SU-DHL-6 (cell line): ENCODE results near the gene NOL7.

ENCODE experiments used
- H2AFZ ChIP-seq: fragments of 200-600 bp; sonication (generic); 2 replicates; pipeline ENCODE4 v1.6.1; 2014; ENCODE audit warnings: low read depth, mild to moderate bottlenecking, moderate library complexity, mixed read lengths, antibody characterized with exemption, low read length; ENCODE audit not compliant: severe bottlenecking
- H3F3A ChIP-seq: fragments of 200-600 bp; shearing (Covaris generic); 2 replicates; pipeline ENCODE4 v1.6.0; 2016; ENCODE audit warnings: antibody characterized with exemption, mild to moderate bottlenecking; ENCODE audit not compliant: insufficient read depth
- H3K27ac ChIP-seq: fragments of 200-600 bp; sonication (generic); 2 replicates; pipeline ENCODE4 v1.5.1; 2016; ENCODE audit warnings: low read depth, mild to moderate bottlenecking, low read length, moderate library complexity, mixed read lengths
- H3K27me3 ChIP-seq: fragments of 200-600 bp; sonication (generic), shearing (Covaris generic); 2 replicates; pipeline ENCODE4 v1.6.0; 2014; ENCODE audit warnings: mild to moderate bottlenecking, low read length
- H3K36me3 ChIP-seq: fragments of 200-600 bp; sonication (generic); 2 replicates; pipeline ENCODE4 v1.6.1; 2014; ENCODE audit warnings: mild to moderate bottlenecking, low read length, mixed read lengths
- H3K4me2 ChIP-seq: fragments of 300-600, 200-600 bp; shearing (Covaris generic), sonication (generic); 2 replicates; pipeline ENCODE4 v1.6.0; 2014; ENCODE audit warnings: low read length, low read depth, mild to moderate bottlenecking; ENCODE audit not compliant: poor library complexity, severe bottlenecking
- H3K4me3 ChIP-seq: fragments of 200-600 bp; sonication (generic); 2 replicates; pipeline ENCODE4 v1.5.1; 2014; ENCODE audit warnings: antibody characterized with exemption, low read length, mild to moderate bottlenecking, mixed read lengths; ENCODE audit not compliant: insufficient read depth, poor library complexity, severe bottlenecking
- H3K79me2 ChIP-seq: fragments of 200-600 bp; sonication (generic); 2 replicates; pipeline ENCODE4 v1.6.1; 2014; ENCODE audit warnings: mild to moderate bottlenecking, low read length, moderate library complexity; ENCODE audit not compliant: insufficient read depth
- H3K9ac ChIP-seq: fragments of 200-600 bp; sonication (generic); 2 replicates; pipeline ENCODE4 v1.7.0; 2014; ENCODE audit warnings: mild to moderate bottlenecking, low read length
- H3K9me2 ChIP-seq: fragments of 200-600 bp; sonication (generic); replicated peaks from 2 replicates; pipeline ENCODE4 v1.6.1; 2014; ENCODE audit warnings: low read length; ENCODE audit not compliant: insufficient read depth
- H3K9me3 ChIP-seq: fragments of 200-600 bp; sonication (generic); 2 replicates; pipeline ENCODE4 v1.6.1; 2014; ENCODE audit warnings: low read length, mixed read lengths; ENCODE audit not compliant: insufficient read depth
- H4K20me1 ChIP-seq: fragments of 200-600 bp; sonication (generic); 2 replicates; pipeline ENCODE4 v1.6.1; 2014; ENCODE audit warnings: low read depth, mild to moderate bottlenecking, antibody characterized with exemption, low read length, moderate library complexity, mixed read lengths
- CTCF ChIP-seq: fragments of 200-600 bp; sonication (generic); IDR thresholded peaks from one replicate; pipeline ENCODE4 v1.5.1; 2017; ENCODE audit warnings: antibody characterized with exemption, mild to moderate bottlenecking, low read length, moderate library complexity; ENCODE audit not compliant: insufficient read depth, poor library complexity, severe bottlenecking
- EZH2phosphoT487 ChIP-seq: fragments of 200-600 bp; sonication (generic), shearing (Covaris generic); conservative IDR thresholded peaks from 2 replicates; pipeline ENCODE4 v1.6.1; 2018; ENCODE audit warnings: mild to moderate bottlenecking, antibody characterized with exemption, low read length, moderate library complexity, mixed read lengths

The NOL7 gene

DNA sequence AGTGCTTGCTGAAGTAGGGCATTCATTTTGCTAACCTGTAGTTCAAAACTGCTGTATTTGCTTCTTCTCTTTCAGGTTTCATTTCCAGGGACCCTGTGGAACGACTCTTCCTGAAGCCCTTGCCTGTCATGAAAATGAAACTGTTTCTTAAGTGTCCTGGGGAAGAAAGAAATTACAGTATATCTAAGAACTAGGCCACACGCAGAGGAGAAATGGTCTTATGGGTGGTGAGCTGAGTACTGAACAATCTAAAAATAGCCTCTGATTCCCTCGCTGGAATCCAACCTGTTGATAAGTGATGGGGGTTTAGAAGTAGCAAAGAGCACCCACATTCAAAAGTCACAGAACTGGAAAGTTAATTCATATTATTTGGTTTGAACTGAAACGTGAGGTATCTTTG, 3.4 kb upstream of the NOL7 start:
- Histone ChIP-seq H3K9me3 (no peaks in the 10 kb centered on the region), H4K20me1 (peaks cover 7% of the 10 kb centered on the region), H3F3A (peaks cover 26% of the 10 kb centered on the region), H3K79me2 (peaks cover 25% of the 10 kb centered on the region), H3K4me3 (no peak overlapping the region), H3K4me2 (peak overlapping the region; percentile 1), H3K27me3 (no peaks in the 10 kb centered on the region), H3K9me2 (no peaks in the 10 kb centered on the region), H2AFZ (no peak overlapping the region), H3K9ac (0 out of 2 replicates have a peak overlapping the region, but pooled peaks have one; percentile 1), H3K36me3 (peaks cover 5% of the 10 kb centered on the region; the same call in 1 of the 2 replicates), H3K27ac (no peak overlapping the region)
- TF ChIP-seq EZH2phosphoT487, result no peak
- no peak for TF ChIP-seq CTCF

DNA sequence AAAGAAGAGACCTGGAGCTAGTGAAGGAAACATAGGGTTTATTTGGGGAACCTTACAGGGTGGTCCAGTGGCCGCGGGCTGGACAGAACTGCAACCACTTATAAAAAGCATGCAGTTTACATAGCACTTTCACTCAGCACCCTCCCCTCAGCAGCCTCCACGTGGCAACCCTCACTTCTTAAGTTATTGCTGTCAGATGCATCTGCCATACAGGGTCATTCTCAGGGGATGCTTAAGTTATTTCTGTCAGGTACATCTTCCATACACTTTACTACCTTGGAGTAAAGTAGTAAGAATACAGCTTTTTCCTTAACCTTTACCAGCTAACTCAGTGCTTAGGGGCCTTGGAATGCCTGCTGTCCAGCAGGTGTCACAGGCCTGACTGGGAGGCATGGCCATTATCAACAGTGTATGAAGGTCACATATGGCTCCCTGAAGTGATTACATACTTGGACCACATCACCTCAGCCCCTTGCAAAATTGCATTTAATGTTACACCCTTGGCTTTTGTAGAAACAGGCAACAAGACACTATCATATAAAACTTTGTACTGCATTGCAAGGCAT, 2.0 kb upstream of the NOL7 start:
- peaks cover 12% of the 10 kb centered on the region for H4K20me1 ChIP-seq
- peaks cover 17% of the 10 kb centered on the region; the same call in 1 of the 2 replicates for H3K36me3 ChIP-seq
- H3K27ac ChIP-seq, result no peak overlapping the region
- H3K4me2 ChIP-seq, result peak overlapping the region; percentile 67
- H3K9me3 ChIP-seq, result no peaks in the 10 kb centered on the region
- TF ChIP-seq CTCF (no peak), EZH2phosphoT487 (no peak)
- peaks cover 38% of the 10 kb centered on the region for H3F3A ChIP-seq
- peak overlapping the region; percentile 74 for H3K9ac ChIP-seq
- H2AFZ ChIP-seq, result no peak overlapping the region
- H3K79me2 ChIP-seq, result peaks cover 37% of the 10 kb centered on the region
- H3K9me2 ChIP-seq, result no peaks in the 10 kb centered on the region
- H3K27me3 ChIP-seq, result no peaks in the 10 kb centered on the region
- no peak overlapping the region for H3K4me3 ChIP-seq

- Histone ChIP-seq H3F3A (peaks cover 38% of the 10 kb centered on the region), H3K9me2 (no peaks in the 10 kb centered on the region), H3K4me3 (peak overlapping the region; percentile 77), H4K20me1 (peaks cover 16% of the 10 kb centered on the region), H3K9ac (peak overlapping the region; percentile 74), H2AFZ (peak overlapping the region; percentile 58), H3K36me3 (peaks cover 26% of the 10 kb centered on the region), H3K27me3 (no peaks in the 10 kb centered on the region), H3K9me3 (no peaks in the 10 kb centered on the region), H3K4me2 (peak overlapping the region; percentile 67), H3K27ac (peak overlapping the region; percentile 55), H3K79me2 (peaks cover 37% of the 10 kb centered on the region)
- no peak for TF ChIP-seq EZH2phosphoT487
- TF ChIP-seq CTCF, result no peak
Observed at GRCh38 chr6:13614126-13614925, 809 bp upstream of the NOL7 start.
